ENCODE data around the gene PLS1.
"Not testable (repeated sequence)": the region's sequence is repeated elsewhere in the genome, so short reads cannot be mapped to it uniquely, and the experiment has no call there.

GRCh38 chr3:142552579-142552978, 43.6 kb upstream of the PLS1 start:
- TF ChIP-seq, protein P1, sequence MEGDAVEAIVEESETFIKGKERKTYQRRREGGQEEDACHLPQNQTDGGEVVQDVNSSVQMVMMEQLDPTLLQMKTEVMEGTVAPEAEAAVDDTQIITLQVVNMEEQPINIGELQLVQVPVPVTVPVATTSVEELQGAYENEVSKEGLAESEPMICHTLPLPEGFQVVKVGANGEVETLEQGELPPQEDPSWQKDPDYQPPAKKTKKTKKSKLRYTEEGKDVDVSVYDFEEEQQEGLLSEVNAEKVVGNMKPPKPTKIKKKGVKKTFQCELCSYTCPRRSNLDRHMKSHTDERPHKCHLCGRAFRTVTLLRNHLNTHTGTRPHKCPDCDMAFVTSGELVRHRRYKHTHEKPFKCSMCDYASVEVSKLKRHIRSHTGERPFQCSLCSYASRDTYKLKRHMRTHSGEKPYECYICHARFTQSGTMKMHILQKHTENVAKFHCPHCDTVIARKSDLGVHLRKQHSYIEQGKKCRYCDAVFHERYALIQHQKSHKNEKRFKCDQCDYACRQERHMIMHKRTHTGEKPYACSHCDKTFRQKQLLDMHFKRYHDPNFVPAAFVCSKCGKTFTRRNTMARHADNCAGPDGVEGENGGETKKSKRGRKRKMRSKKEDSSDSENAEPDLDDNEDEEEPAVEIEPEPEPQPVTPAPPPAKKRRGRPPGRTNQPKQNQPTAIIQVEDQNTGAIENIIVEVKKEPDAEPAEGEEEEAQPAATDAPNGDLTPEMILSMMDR (IDR thresholded peaks at IDR 0.05; ENCODE audit: low read depth, low read length): not testable (repeated sequence)
- not testable (repeated sequence) for TF ChIP-seq MYC (IDR thresholded peaks at IDR 0.05; ENCODE audit: low read depth, low read length); POLR2A (IDR thresholded peaks at IDR 0.05; ENCODE audit: extremely low read depth, insufficient read length)
- TF ChIP-seq, protein P2, sequence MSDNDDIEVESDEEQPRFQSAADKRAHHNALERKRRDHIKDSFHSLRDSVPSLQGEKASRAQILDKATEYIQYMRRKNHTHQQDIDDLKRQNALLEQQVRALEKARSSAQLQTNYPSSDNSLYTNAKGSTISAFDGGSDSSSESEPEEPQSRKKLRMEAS (IDR thresholded peaks at IDR 0.05; ENCODE audit: low read depth, low read length): not testable (repeated sequence)
